OCI-LY1 (cell line): Measurements from ENCODE around the gene RNF144B.

Experiments
- H2AFZ ChIP-seq: fragments of 200-600 bp; sonication (generic), shearing (Covaris generic); 2 replicates; pipeline ENCODE4 v1.6.0; 2014; ENCODE audit warnings: antibody characterized with exemption, mild to moderate bottlenecking, low read length
- H3F3A ChIP-seq: fragments of 200-600 bp; sonication (generic), shearing (Covaris generic); 2 replicates; pipeline ENCODE4 v1.6.0; 2014; ENCODE audit warnings: mild to moderate bottlenecking, antibody characterized with exemption, low read length, moderate library complexity; ENCODE audit not compliant: insufficient read depth
- H3K27ac ChIP-seq: fragments of 200-600 bp; sonication (generic); 2 replicates; pipeline ENCODE4 v1.5.1; 2014; ENCODE audit warnings: low read length, mixed run types, mild to moderate bottlenecking, low read depth; ENCODE audit not compliant: poor library complexity, severe bottlenecking
- H3K27me3 ChIP-seq: fragments of 200-600 bp; sonication (generic); 2 replicates; pipeline ENCODE4 v1.6.0; 2014; ENCODE audit warnings: antibody characterized with exemption, mild to moderate bottlenecking, low read length, moderate library complexity; ENCODE audit not compliant: insufficient read depth
- H3K36me3 ChIP-seq: fragments of 200-600 bp; sonication (generic); 2 replicates; pipeline ENCODE4 v1.6.1; 2014; ENCODE audit warnings: mild to moderate bottlenecking, antibody characterized with exemption, low read length, moderate library complexity, mixed read lengths; ENCODE audit not compliant: insufficient read depth
- H3K4me1 ChIP-seq: fragments of 200-600 bp; sonication (generic); 2 replicates; pipeline ENCODE4 v1.5.1; 2014; ENCODE audit warnings: mild to moderate bottlenecking, low read length, moderate library complexity; ENCODE audit not compliant: insufficient read depth, severe bottlenecking
- H3K4me2 ChIP-seq: fragments of 200-600 bp; sonication (generic), shearing (Covaris generic); 2 replicates; pipeline ENCODE4 v1.6.1; 2014; ENCODE audit warnings: low read length
- H3K4me3 ChIP-seq: fragments of 200-600 bp; sonication (generic); 2 replicates; pipeline ENCODE4 v1.5.1; 2014; ENCODE audit warnings: low read length, low read depth, mild to moderate bottlenecking, mixed read lengths; ENCODE audit not compliant: poor library complexity, severe bottlenecking
- H3K79me2 ChIP-seq: fragments of 200-600 bp; shearing (Covaris generic); 2 replicates; pipeline ENCODE4 v1.6.1; 2016; ENCODE audit warnings: mixed run types, low read length, mixed read lengths; ENCODE audit not compliant: insufficient read depth
- H3K9ac ChIP-seq: fragments of 200-600 bp; sonication (generic), shearing (Covaris generic); 2 replicates; pipeline ENCODE4 v1.6.1; 2014; ENCODE audit warnings: mild to moderate bottlenecking, low read length, mixed read lengths
- H3K9me2 ChIP-seq: fragments of 200-600 bp; sonication (generic), shearing (Covaris generic); 2 replicates; pipeline ENCODE4 v1.6.1; 2014; ENCODE audit warnings: low read depth, mild to moderate bottlenecking, low read length, mixed read lengths
- H3K9me3 ChIP-seq: fragments of 200-600 bp; shearing (Covaris generic); 2 replicates; pipeline ENCODE4 v1.6.1; 2014; ENCODE audit warnings: low read length, mixed read lengths
- H4K20me1 ChIP-seq: fragments of 200-600 bp; sonication (generic), shearing (Covaris generic); 2 replicates; pipeline ENCODE4 v1.6.0; 2016; ENCODE audit warnings: mild to moderate bottlenecking, low read length; ENCODE audit not compliant: insufficient read depth
- CTCF ChIP-seq: fragments of 200-600 bp; sonication (generic), shearing (Covaris generic); IDR thresholded peaks from 2 replicates; pipeline ENCODE4 v1.5.1; 2017; ENCODE audit warnings: mild to moderate bottlenecking, antibody characterized with exemption, low read length, moderate library complexity, mixed read lengths
- EZH2 ChIP-seq: fragments of 200-600 bp; sonication (generic), shearing (Covaris generic); IDR thresholded peaks from 2 replicates; pipeline ENCODE4 v1.8.0; 2017; ENCODE audit warnings: borderline replicate concordance, mixed run types, mild to moderate bottlenecking, antibody characterized with exemption, low read length, moderate library complexity, mixed read lengths

Gene RNF144B

GRCh38 chr6:18439581-18439980 is 52.4 kb downstream of the RNF144B start:
- H3K79me2 ChIP-seq: no peaks in the 10 kb centered on the region
- no peak overlapping the region for H3K4me2 ChIP-seq
- H3K9ac ChIP-seq: no peak overlapping the region
- no peak overlapping the region for H2AFZ ChIP-seq
- peaks cover 51% of the 10 kb centered on the region; the same call in 1 of the 2 replicates for H3K36me3 ChIP-seq
- no peak overlapping the region for H3K27ac ChIP-seq
- TF ChIP-seq EZH2 (no peak), CTCF (no peak)
- H3F3A ChIP-seq: no peaks in the 10 kb centered on the region
- H4K20me1 ChIP-seq: no peaks in the 10 kb centered on the region
- H3K27me3 ChIP-seq: no peaks in the 10 kb centered on the region
- H3K4me1 ChIP-seq: peaks cover 9% of the 10 kb centered on the region
- no peaks in the 10 kb centered on the region for H3K9me3 ChIP-seq
- H3K4me3 ChIP-seq: no peak overlapping the region
- H3K9me2 ChIP-seq: no peaks in the 10 kb centered on the region

GRCh38 chr6:18441251-18441979 is 54.3 kb downstream of the RNF144B start:
- Histone ChIP-seq H3K4me1 (peaks cover 9% of the 10 kb centered on the region), H3K4me3 (no peak overlapping the region), H3K27me3 (no peaks in the 10 kb centered on the region), H3K9me2 (no peaks in the 10 kb centered on the region), H4K20me1 (no peaks in the 10 kb centered on the region), H2AFZ (no peak overlapping the region), H3K79me2 (no peaks in the 10 kb centered on the region), H3K4me2 (no peak overlapping the region), H3K36me3 (peaks cover 44% of the 10 kb centered on the region; the same call in 1 of the 2 replicates), H3K27ac (no peak overlapping the region), H3F3A (no peaks in the 10 kb centered on the region), H3K9me3 (no peaks in the 10 kb centered on the region), H3K9ac (no peak overlapping the region)
- TF ChIP-seq EZH2 (no peak), CTCF (no peak)

GRCh38 chr6:18444111-18444510 is 57.0 kb downstream of the RNF144B start:
- Histone ChIP-seq H3K27me3 (no peaks in the 10 kb centered on the region), H3K27ac (no peak overlapping the region), H3K9ac (no peak overlapping the region), H3K79me2 (no peaks in the 10 kb centered on the region), H3K36me3 (peaks cover 26% of the 10 kb centered on the region; the same call in 1 of the 2 replicates), H3K4me3 (no peak overlapping the region), H4K20me1 (no peaks in the 10 kb centered on the region), H3K9me3 (no peaks in the 10 kb centered on the region), H3F3A (no peaks in the 10 kb centered on the region; the same call in 1 of the 2 replicates), H3K4me2 (no peak overlapping the region), H3K9me2 (no peaks in the 10 kb centered on the region), H3K4me1 (peaks cover 13% of the 10 kb centered on the region), H2AFZ (no peak overlapping the region)
- no peak for TF ChIP-seq EZH2
- TF ChIP-seq CTCF: no peak
